Upper lobe of left lung (tissue), 4 donors: ENCODE measurements around the gene EXOC8.

Source experiments
- EP300 ChIP-seq, 4 donors: sonication (generic); formaldehyde crosslinking; IDR thresholded peaks; one replicate each; pipeline ENCODE4 v1.5.1; 2017; ENCODE audit warnings: antibody characterized with exemption in 4 of 4, control low read depth in 2 of 4
- POLR2A ChIP-seq, 4 donors: fragments of 450-650 bp; IDR thresholded peaks; one replicate each; pipeline ENCODE4 v1.5.1; 2016 to 2017; ENCODE audit warnings: antibody characterized with exemption in 4 of 4, mild to moderate bottlenecking in 2 of 4
- POLR2AphosphoS5 ChIP-seq, 2 donors: sonication (generic); formaldehyde crosslinking; IDR thresholded peaks; one replicate each; pipeline ENCODE4 v1.5.1; 2017; ENCODE audit warnings: antibody characterized with exemption in 2 of 2
- TF ChIP-seq, protein P1 (sequence below), 6 experiments: fragments of 450-650 bp in 4 of 6; fragments of 200-600 bp in 2 of 6; sonication (generic) in 2 of 6; IDR thresholded peaks; one replicate each; pipeline ENCODE4 v1.5.1; 2016 to 2019; ENCODE audit warnings: antibody characterized with exemption in 6 of 6

DNA sequence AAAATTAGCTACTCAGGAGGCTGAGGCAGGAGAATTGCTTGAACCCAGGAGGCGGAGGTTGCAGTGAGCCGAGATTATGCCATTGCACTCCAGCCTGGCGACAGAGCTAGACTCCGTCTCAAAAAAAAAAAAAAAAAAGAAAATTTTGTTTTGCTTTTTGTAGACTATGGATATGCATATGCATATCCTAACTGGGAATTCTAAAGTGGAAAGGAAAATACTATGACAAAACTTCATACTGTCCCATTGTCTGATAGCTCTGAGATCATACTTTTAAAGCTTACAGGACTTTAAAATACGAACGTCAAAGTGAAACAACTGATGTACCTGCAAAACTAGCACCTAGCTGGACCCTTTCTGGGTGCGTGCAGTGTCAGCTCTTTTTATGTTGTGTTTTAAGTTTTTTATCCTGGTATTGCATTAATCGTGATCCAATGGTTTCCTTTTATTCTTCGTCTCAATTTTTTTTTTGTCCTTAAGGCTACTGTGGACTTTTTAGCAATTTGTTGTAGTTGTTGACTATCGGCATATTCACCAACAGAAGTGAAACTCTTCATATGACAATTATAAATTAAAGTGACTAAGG lies 19.6 kb upstream of the EXOC8 start:
- TF ChIP-seq, protein P1, sequence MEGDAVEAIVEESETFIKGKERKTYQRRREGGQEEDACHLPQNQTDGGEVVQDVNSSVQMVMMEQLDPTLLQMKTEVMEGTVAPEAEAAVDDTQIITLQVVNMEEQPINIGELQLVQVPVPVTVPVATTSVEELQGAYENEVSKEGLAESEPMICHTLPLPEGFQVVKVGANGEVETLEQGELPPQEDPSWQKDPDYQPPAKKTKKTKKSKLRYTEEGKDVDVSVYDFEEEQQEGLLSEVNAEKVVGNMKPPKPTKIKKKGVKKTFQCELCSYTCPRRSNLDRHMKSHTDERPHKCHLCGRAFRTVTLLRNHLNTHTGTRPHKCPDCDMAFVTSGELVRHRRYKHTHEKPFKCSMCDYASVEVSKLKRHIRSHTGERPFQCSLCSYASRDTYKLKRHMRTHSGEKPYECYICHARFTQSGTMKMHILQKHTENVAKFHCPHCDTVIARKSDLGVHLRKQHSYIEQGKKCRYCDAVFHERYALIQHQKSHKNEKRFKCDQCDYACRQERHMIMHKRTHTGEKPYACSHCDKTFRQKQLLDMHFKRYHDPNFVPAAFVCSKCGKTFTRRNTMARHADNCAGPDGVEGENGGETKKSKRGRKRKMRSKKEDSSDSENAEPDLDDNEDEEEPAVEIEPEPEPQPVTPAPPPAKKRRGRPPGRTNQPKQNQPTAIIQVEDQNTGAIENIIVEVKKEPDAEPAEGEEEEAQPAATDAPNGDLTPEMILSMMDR (IDR thresholded peaks at IDR 0.05), result no peak
- TF ChIP-seq EP300 (IDR thresholded peaks at IDR 0.05) (no peak), POLR2A (IDR thresholded peaks at IDR 0.05) (no peak), POLR2AphosphoS5 (IDR thresholded peaks at IDR 0.05) (no peak)
